Endothelial cell of umbilical vein (primary cell): ENCODE results near the gene ITPKB. TPM values are rescaled to one million over a fixed set of nuclear protein-coding genes. Genes with fewer than 3 reads are reported as not detected.

Experiments used
- BruUV-seq: library from RNA; stranded (reverse); fragments of 400-500 nt; replicated peaks from 2 replicates; lab custom pipeline; 2021; lab: Mats Ljungman, UMichigan
- CTCF ChIA-PET: fragments of 300-600, 350-600 bp; sonication (Branson Sonifier 250); formaldehyde crosslinking; loops from one replicate; lab custom pipeline; 2021; ENCODE audit warnings: antibody characterized with exemption, inconsistent platforms; lab: Charles Lee
- POLR2A ChIA-PET: fragments of 300-600, 350-600 bp; sonication (Branson Sonifier 250); formaldehyde crosslinking; loops from one replicate; lab custom pipeline; 2021; ENCODE audit warnings: antibody characterized with exemption, inconsistent platforms; lab: Charles Lee
- DNase-seq: peaks from one replicate; pipeline ENCODE4 v3.0.0-alpha.2; 2011; ENCODE audit warnings: low read depth, low spot score
- FAIRE-seq: peaks from 2 replicates; lab custom pipeline; 2011; peaks lifted over from hg19 to GRCh38; lab: Jason Lieb, UNC
- H2AFZ ChIP-seq: 2 replicates; pipeline ENCODE4 v1.6.0; 2012; ENCODE audit warnings: low read depth, low read length, control low read depth, inconsistent platforms
- H3K27ac ChIP-seq: 2 replicates; pipeline ENCODE4 v1.5.1; 2011; ENCODE audit warnings: low read depth, mild to moderate bottlenecking, control low read depth, low read length, moderate library complexity; ENCODE audit not compliant: insufficient read depth
- H3K27me3 ChIP-seq, 2 experiments: 2 replicates each; pipeline versions ENCODE4 v1.6.0 to v1.6.1; 2011; ENCODE audit warnings: low read length in 2 of 2, mixed read lengths in 1 of 2; ENCODE audit not compliant: control insufficient read depth in 2 of 2, insufficient read depth in 2 of 2
- H3K36me3 ChIP-seq, 2 experiments: 2 replicates in 1 of 2; 3 replicates in 1 of 2; pipeline ENCODE4 v1.5.1; 2011; ENCODE audit warnings: low read length in 2 of 2, mild to moderate bottlenecking in 1 of 2, moderate library complexity in 1 of 2; ENCODE audit not compliant: control insufficient read depth in 2 of 2, insufficient read depth in 2 of 2; ENCODE audit errors: extremely low read depth in 1 of 2
- H3K4me1 ChIP-seq: 3 replicates; pipeline ENCODE4 v1.5.1; 2011; ENCODE audit warnings: mild to moderate bottlenecking, low read length; ENCODE audit not compliant: control insufficient read depth, insufficient read depth; ENCODE audit errors: extremely low read depth
- H3K4me2 ChIP-seq: 2 replicates; pipeline ENCODE4 v1.6.1; 2011; ENCODE audit warnings: low read length, control low read depth, mixed read lengths; ENCODE audit not compliant: insufficient read depth
- H3K4me3 ChIP-seq, 3 experiments: fragments of 200-600 bp in 1 of 3; sonication (generic), shearing (Covaris generic) in 1 of 3; replicated peaks in 1 of 3; 2 replicates each; pipeline ENCODE4 v1.5.1; 2011 to 2016; ENCODE audit warnings: control low read depth in 3 of 3, low read length in 3 of 3, mild to moderate bottlenecking in 2 of 3, inconsistent platforms in 1 of 3, low read depth in 1 of 3, moderate library complexity in 1 of 3; ENCODE audit not compliant: insufficient read depth in 1 of 3
- H3K79me2 ChIP-seq: 2 replicates; pipeline ENCODE4 v1.6.0; 2012; ENCODE audit warnings: low read length, inconsistent platforms; ENCODE audit not compliant: control insufficient read depth, insufficient read depth
- H3K9ac ChIP-seq: replicated peaks from 2 replicates; pipeline ENCODE3; 2011; ENCODE audit warnings: low read length, control low read depth; ENCODE audit not compliant: insufficient read depth; ENCODE audit errors: extremely low read depth
- H3K9me1 ChIP-seq: replicated peaks from 3 replicates; pipeline ENCODE4 v1.6.0; 2011; ENCODE audit warnings: mild to moderate bottlenecking, low read length; ENCODE audit not compliant: control insufficient read depth, insufficient read depth; ENCODE audit errors: extremely low read depth
- H3K9me3 ChIP-seq: replicated peaks from 2 replicates; pipeline ENCODE4 v1.5.1; 2012; ENCODE audit warnings: low read length, inconsistent platforms; ENCODE audit not compliant: control insufficient read depth, insufficient read depth
- H4K20me1 ChIP-seq: replicated peaks from 2 replicates; pipeline ENCODE3; 2011; ENCODE audit warnings: mild to moderate bottlenecking, low read length; ENCODE audit not compliant: control insufficient read depth, insufficient read depth; ENCODE audit errors: extremely low read depth
- CTCF ChIP-seq, 2 donors: IDR thresholded peaks; 1 replicate in 1 of 2; 2 replicates in 1 of 2; pipeline ENCODE4 v1.5.1; 2011; ENCODE audit warnings: low read length in 2 of 2, mild to moderate bottlenecking in 2 of 2, moderate library complexity in 2 of 2, control low read depth in 1 of 2, inconsistent platforms in 1 of 2, low read depth in 1 of 2; ENCODE audit not compliant: insufficient read depth in 1 of 2; ENCODE audit errors: extremely low read depth in 1 of 2
- GATA2 ChIP-seq: IDR thresholded peaks from 2 replicates; pipeline ENCODE4 v1.7.0; 2011; ENCODE audit warnings: low read depth, mild to moderate bottlenecking, moderate library complexity, mixed read lengths, low read length; ENCODE audit not compliant: insufficient read length, insufficient read depth
- JUN ChIP-seq: IDR thresholded peaks from 2 replicates; pipeline ENCODE4 v1.6.1; 2011; ENCODE audit warnings: borderline replicate concordance, low read depth; ENCODE audit not compliant: insufficient read length, insufficient read depth
- MAX ChIP-seq: IDR thresholded peaks from 2 replicates; pipeline ENCODE4 v1.6.1; 2011; ENCODE audit not compliant: insufficient read depth, insufficient read length
- MYC ChIP-seq: IDR thresholded peaks from one replicate; pipeline ENCODE4 v1.6.1; 2011; ENCODE audit warnings: mild to moderate bottlenecking, low read depth, low read length
- POLR2AphosphoS5 ChIP-seq: IDR thresholded peaks from 2 replicates; pipeline ENCODE4 v1.6.1; 2012; ENCODE audit warnings: low read depth, mild to moderate bottlenecking, control low read depth, low read length, moderate library complexity; ENCODE audit not compliant: insufficient read depth
- dilution Hi-C: fragments of 300-500 bp; cut with MboI; formaldehyde crosslinking; loops from one replicate; pipeline ENCODE4 v1.15.0; 2019; ENCODE audit warnings: low sequenced_read_pairs; ENCODE audit not compliant: extremely low pct_ligation_motif_present
- intact Hi-C: fragments of 100-400 bp; cut with micrococcal nuclease; formaldehyde crosslinking; loops from one replicate; pipeline ENCODE4 v1.10.0; 2022
- polyA plus RNA-seq, 4 experiments: library from polyadenylated mRNA; depleted of rRNA in 3 of 4; stranded (reverse) in 3 of 4; unstranded in 1 of 4; fragments of >200 nt; gene quantifications; 2 replicates each; pipeline versions ENCODE4 v1.2.1 to v1.2.3, GENCODE V29; 2011 to 2012; ENCODE audit warnings: missing spikeins in 1 of 4
- total RNA-seq: library from RNA; stranded (reverse); gene quantifications from 2 replicates; pipeline ENCODE4 v1.2.3, GENCODE V29; 2021

The ITPKB gene
- total and polyA plus RNA-seq, 2 donors (not counting 3 experiments of a cell fraction or from before 2014, with no cell fraction given), result 7.7 to 34.8 TPM

- TF ChIP-seq CTCF (IDR thresholded peaks at IDR 0.05; ENCODE audit: extremely low read depth in 1 of 2, insufficient read depth in 1 of 2, low read depth in 1 of 2, low read length in 2 of 2) (no peak), GATA2 (no peak), MYC (no peak), MAX (no peak), JUN (no peak), POLR2AphosphoS5 (no peak)
- no peak overlapping the region for H3K4me2 ChIP-seq
- dilution Hi-C loops, result no loop called here
- H3K9me3 ChIP-seq, result no peaks in the 10 kb centered on the region
- no peak overlapping the region for H3K9ac ChIP-seq
- H3K9me1 ChIP-seq, result no peaks in the 10 kb centered on the region
- H3K27me3 ChIP-seq, result peaks cover 9 to 24% of the 10 kb centered on the region in 2 experiments
- no peaks in the 10 kb centered on the region for H3K4me1 ChIP-seq
- H4K20me1 ChIP-seq, result no peaks in the 10 kb centered on the region
- H3K4me3 ChIP-seq, result no peak overlapping the region
- POLR2A ChIA-PET, result no interaction called here
- no peaks in the 10 kb centered on the region for H3K36me3 ChIP-seq
- no TSS peak for BruUV-seq
- FAIRE-seq (no peak), DNase-seq (no peak)
- no peak overlapping the region for H2AFZ ChIP-seq
- intact Hi-C loops, result no loop called here
- no peaks in the 10 kb centered on the region for H3K79me2 ChIP-seq
- CTCF ChIA-PET, result no interaction called here
- H3K27ac ChIP-seq, result no peak overlapping the region
These were observed 23.0 kb upstream of the ITPKB start for GRCh38 chr1:226762055-226762454.
